ENCODE results near the gene CCDC6. TPM values are rescaled to one million over a fixed set of nuclear protein-coding genes. Genes with fewer than 3 reads are reported as not detected.
A peak's percentile ranks its signal among the peaks of the same experiment; 100 is the strongest.

CCDC6 gene
- total RNA-seq, 4 donors from 2014 or later = 59.3 to 79.3 (median 64.8) TPM

DNA sequence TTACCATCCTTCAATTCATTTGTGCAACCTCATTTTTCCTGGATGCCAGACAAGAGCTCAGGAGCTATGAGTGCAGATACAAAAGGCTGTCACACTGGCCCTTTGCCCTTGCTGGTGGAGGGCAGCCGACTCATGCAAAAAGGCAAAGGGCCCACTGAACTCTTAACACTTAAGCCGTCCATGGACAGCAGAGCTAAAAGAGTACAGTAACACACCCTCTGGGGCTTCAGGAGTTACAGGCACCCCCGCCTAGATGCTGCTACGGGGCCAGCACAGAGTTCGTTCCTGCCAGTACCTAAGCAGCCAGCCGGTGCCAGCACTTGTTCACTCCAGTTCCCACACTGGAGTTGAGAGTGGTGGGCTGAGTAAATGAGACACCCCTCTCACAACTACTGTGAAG lies 83.2 kb downstream of the CCDC6 start:
- WGBS, 2 donors = 40 to 78% methylated on average over 2 to 6 of the region's 6 CpGs
- TF ChIP-seq, protein P1, sequence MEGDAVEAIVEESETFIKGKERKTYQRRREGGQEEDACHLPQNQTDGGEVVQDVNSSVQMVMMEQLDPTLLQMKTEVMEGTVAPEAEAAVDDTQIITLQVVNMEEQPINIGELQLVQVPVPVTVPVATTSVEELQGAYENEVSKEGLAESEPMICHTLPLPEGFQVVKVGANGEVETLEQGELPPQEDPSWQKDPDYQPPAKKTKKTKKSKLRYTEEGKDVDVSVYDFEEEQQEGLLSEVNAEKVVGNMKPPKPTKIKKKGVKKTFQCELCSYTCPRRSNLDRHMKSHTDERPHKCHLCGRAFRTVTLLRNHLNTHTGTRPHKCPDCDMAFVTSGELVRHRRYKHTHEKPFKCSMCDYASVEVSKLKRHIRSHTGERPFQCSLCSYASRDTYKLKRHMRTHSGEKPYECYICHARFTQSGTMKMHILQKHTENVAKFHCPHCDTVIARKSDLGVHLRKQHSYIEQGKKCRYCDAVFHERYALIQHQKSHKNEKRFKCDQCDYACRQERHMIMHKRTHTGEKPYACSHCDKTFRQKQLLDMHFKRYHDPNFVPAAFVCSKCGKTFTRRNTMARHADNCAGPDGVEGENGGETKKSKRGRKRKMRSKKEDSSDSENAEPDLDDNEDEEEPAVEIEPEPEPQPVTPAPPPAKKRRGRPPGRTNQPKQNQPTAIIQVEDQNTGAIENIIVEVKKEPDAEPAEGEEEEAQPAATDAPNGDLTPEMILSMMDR (IDR thresholded peaks at IDR 0.05) = no peak
- TF ChIP-seq POLR2A (IDR thresholded peaks at IDR 0.05) = no peak
- H3K4me3 ChIP-seq (replicated peaks in 1 of 3) = no peak overlapping the region
- intact Hi-C loops (cut with DNase I) = no loop called here
- DNase-seq = peak; percentile 29 to 55
- no peaks in the 10 kb centered on the region for H3K36me3 ChIP-seq
- peaks cover 23% of the 10 kb centered on the region in 2 donors for H3K4me1 ChIP-seq
- H3K27me3 ChIP-seq = no peaks in the 10 kb centered on the region
- H3K9me3 ChIP-seq = no peaks in the 10 kb centered on the region
- H3K27ac ChIP-seq = no peak overlapping the region

DNA sequence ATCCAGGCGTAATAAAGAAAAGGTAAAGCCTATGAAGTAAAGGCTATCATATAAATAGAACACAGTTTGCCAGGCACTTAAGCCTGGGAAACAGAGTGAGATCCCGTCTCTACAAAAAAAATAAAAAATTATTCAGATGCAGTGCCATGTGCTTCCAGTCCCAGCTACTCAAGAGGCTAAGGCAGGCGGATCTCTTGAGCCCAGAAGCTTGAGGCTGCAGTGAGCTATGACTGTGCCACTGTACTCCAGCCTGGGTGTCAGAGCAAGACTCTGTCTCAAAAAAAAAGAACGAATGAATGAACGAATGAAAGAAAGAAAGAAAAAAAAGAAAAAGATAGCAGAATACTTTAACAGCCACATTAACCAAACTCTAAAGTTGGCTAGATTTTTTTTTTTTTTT lies 85.9 kb downstream of the CCDC6 start:
- no peaks in the 10 kb centered on the region for H3K9me3 ChIP-seq
- peak overlapping the region in 2 of 3 donors; percentile 44 to 66 for H3K27ac ChIP-seq
- peak; percentile 80 to 84 for DNase-seq
- H3K4me3 ChIP-seq (replicated peaks in 1 of 3) = no peak overlapping the region
- intact Hi-C loops (cut with DNase I) = no loop called here
- TF ChIP-seq, protein P1 (IDR thresholded peaks at IDR 0.05) = no peak
- TF ChIP-seq POLR2A (IDR thresholded peaks at IDR 0.05) = no peak
- no peaks in the 10 kb centered on the region for H3K27me3 ChIP-seq
- 36 to 39% methylated on average over 5 of the region's 5 CpGs for WGBS, 2 donors
- peaks cover 23% of the 10 kb centered on the region in 2 donors for H3K4me1 ChIP-seq
- no peaks in the 10 kb centered on the region for H3K36me3 ChIP-seq

DNA sequence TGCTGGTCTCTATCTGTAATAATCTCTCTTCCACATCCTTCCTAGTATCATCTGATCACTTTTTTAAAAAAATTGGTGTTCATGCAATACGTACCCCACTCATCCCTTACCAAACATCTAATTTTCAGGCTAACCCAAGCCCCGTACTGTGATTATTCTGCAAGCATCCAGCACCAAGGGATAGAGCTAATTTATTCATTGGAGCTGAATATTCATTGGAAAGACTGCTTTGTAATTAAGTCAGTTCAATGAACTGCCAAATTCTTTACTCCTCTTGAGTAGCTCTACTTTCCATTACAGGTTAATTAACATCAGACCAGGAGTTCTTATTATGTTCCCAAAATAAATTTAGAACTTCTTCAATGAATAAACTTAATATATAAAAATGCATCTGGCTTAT lies 86.7 kb downstream of the CCDC6 start:
- no peaks in the 10 kb centered on the region for H3K9me3 ChIP-seq
- 90 to 92% methylated on average over 2 of the region's 2 CpGs for WGBS, 2 donors
- no peaks in the 10 kb centered on the region for H3K27me3 ChIP-seq
- H3K4me3 ChIP-seq (replicated peaks in 1 of 3) = no peak overlapping the region
- DNase-seq = no peak
- TF ChIP-seq POLR2A (IDR thresholded peaks at IDR 0.05) = no peak
- TF ChIP-seq, protein P1 (IDR thresholded peaks at IDR 0.05) = no peak
- intact Hi-C loops (cut with DNase I) = no loop called here
- H3K27ac ChIP-seq = no peak overlapping the region
- H3K36me3 ChIP-seq = no peaks in the 10 kb centered on the region
- H3K4me1 ChIP-seq = peaks cover 23 to 24% of the 10 kb centered on the region in 2 donors

DNA sequence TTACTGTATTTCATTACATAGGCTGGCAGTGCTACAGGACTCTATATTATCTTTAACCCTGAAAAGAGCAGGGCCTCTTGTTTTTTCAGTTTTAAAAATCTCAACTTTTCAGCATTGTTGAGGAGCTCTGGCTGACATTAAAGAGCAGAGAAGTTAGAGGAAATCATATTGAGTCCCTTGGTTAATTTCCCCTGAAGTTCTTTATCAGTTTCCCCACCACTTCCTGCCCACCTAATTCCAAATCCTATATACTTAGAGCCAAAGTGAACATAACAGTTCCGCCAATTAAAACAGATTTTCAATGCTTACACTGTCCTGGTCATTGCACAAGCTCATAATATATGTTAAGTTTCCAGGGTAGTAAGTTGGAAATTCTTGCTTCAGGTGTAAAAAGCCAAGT lies 87.1 kb downstream of the CCDC6 start:
- TF ChIP-seq POLR2A (IDR thresholded peaks at IDR 0.05) = no peak
- TF ChIP-seq, protein P1 (IDR thresholded peaks at IDR 0.05) = no peak
- Histone ChIP-seq H3K36me3 (no peaks in the 10 kb centered on the region), H3K27me3 (no peaks in the 10 kb centered on the region), H3K9me3 (no peaks in the 10 kb centered on the region), H3K4me3 (replicated peaks in 1 of 3) (no peak overlapping the region), H3K27ac (no peak overlapping the region), H3K4me1 (peaks cover 23 to 28% of the 10 kb centered on the region in 2 donors)
- no peak for DNase-seq
- intact Hi-C loops (cut with DNase I) = no loop called here
- WGBS, 2 donors = 100% methylated on average over 1 of the region's 1 CpG

DNA sequence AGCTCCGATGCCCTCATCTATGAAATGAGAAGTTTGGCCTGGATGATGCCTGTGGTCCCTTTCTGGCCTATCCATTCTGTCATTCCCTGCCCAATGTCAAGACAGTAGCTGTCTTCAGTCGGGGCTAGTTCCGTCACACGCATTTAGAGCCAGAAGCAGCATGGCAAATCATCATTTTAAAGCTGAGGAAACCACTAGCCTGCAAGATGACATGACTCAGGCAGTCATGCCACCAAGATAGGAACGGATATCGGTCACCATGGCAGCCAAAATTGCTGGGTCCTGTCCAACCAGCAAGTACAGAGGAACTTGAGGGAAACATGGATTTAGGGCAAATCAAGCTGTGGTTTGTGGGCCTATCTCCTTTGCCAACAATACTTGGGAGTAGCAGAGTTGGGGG lies 88.6 kb downstream of the CCDC6 start:
- peaks cover 19 to 30% of the 10 kb centered on the region in 2 donors for H3K4me1 ChIP-seq
- TF ChIP-seq, protein P1 (IDR thresholded peaks at IDR 0.05) = no peak
- no peak for TF ChIP-seq POLR2A (IDR thresholded peaks at IDR 0.05)
- no peaks in the 10 kb centered on the region for H3K27me3 ChIP-seq
- H3K27ac ChIP-seq = no peak overlapping the region
- no peak for DNase-seq
- no peaks in the 10 kb centered on the region for H3K9me3 ChIP-seq
- 88 to 94% methylated on average over 6 of the region's 6 CpGs for WGBS, 2 donors
- intact Hi-C loops (cut with DNase I) = no loop called here
- H3K36me3 ChIP-seq = no peaks in the 10 kb centered on the region
- no peak overlapping the region for H3K4me3 ChIP-seq (replicated peaks in 1 of 3)
